NCI-H2196 treated with DMSO at 0.1 percent for 48 hours (cell line): Measurements from ENCODE around the gene MOBP.
"Not testable (repeated sequence)": the region's sequence is repeated elsewhere in the genome, so short reads cannot be mapped to it uniquely, and the experiment has no call there.

Experiments used
- DNase-seq: peaks from one replicate; lab custom pipeline; 2025; ENCODE audit not compliant: unreplicated experiment; lab: John Stamatoyannopoulos, UW

The MOBP gene

GRCh38 chr3:39449796-39450195 is 17.7 kb upstream of the MOBP start:
- DNase-seq: no peak

DNA sequence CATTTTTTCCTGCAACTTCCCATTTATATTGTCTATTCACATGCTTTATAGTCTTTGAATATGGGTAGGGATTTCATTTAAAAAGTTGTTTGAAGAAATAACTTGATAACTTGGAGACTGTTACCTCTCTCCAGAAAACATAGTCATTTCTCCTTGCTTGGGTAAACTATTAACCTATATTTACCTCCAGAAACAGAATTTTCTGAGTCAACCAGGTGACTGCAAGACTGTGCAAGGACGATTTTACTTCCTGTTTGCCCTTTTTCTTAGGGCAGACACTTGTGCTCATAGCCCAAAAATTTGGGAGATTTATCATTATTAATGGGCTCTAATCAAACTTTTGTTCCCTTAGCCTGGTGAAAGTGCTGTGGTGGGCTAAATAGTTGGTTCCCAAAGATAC is 14.3 kb upstream of the MOBP start:
- DNase-seq: no peak

DNA sequence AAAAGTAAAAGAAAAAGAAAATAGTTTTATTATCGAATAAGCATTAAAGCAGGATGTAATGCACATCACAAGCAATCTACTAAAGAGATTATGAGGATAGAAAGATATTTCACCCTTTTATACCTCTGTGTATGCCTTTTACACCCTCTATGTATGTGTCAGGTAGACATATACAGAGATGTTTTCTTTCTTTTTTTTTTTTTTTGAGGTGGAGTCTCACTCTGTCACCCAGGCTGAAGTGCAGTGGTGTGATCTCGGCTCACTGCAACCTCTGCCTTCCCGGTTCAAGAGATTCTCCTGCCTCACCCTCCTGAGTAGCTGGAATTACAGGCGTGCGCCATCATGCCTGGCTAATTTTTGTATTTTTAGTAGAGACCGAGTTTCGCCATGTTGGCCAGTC is 13.6 kb upstream of the MOBP start:
- not testable (repeated sequence) for DNase-seq

DNA sequence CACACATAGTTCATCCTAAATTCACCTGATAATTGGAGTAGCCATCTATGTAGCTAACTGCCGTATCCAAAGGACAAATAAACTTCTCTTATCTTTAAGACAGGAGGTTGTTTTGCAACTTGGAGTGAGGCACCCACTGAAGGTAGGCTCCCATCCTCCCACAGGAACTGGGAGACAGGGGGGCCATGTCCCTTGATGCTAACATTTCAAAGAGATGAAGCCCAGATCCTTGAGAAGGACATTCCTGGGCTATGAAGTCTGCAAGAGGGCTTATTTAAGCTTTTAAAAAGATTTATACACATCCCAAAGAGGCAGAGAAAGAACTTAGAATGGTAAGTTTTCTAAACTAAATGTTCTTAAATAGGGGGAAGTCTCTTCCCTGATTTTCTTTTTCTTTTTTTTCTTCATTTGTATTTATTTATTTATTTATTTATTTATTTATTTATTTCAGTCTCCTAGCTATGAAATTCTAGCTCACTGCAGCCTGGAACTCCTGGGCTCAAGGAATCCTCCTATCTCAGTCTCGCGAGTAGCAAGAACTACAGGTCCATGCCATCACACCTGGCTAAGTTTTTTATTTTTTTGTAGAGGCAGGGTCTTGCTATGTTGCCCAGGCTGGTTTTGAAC is 12.8 kb upstream of the MOBP start:
- DNase-seq: no peak

DNA sequence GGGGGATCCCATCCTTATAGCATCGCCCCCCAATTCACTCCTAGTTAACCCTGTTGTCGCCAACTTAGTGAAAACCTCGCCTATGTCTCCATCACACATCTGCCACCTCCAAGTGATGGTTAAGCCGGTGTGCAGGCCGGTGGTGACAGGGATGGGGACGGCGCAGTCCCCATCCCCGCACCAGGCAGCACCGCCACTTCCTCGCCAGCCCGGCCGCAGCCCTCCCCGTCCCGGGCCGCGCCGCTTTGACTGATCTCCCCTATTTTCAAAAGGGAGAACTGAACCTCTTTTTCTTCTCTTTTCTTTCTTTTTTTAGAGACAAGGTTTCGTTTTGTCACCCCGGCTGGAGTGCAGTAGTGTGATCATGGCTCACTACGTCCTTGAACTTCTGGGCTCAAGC is 11.3 kb upstream of the MOBP start:
- DNase-seq: no peak

DNA sequence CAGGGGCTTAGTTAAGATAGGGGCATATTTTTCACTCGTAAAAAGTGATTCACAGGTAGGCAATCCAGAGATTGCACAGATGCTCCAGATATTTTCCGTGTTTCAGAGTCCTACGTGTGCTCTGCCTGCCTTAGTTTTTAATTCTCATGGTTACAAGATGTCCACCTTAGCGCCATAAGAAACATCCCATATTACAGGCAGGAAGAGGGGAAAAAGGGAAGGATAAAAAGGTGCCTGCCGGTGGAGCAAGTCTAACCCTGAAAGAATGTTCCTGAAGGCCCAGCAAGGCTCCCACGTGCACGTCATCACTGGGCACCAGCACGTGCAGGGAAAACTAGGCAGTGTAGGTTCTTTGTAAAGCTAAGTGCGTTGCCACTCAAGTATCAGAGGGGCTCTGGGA is 10.1 kb upstream of the MOBP start:
- DNase-seq: no peak

DNA sequence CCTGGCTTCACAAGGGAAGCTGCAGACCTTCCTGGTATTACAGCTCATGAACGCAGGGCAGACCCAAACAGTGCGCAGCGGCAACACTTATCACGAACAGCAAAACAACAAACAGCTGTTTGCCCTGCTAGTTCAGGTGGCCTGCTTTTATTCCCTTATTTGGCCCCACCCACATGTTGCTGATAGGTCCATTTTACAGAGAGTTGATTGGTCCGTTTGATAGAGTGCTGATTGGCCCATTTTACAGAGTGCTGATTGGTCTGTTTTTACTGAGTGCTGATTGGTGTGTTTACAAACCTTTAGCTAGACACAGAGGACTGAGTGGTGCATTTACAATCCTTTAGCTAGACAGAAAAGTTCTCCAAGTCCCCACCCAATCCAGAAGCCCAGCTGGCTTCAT is 8.9 kb upstream of the MOBP start:
- not testable (repeated sequence) for DNase-seq

- DNase-seq: no peak
Observed at GRCh38 chr3:39460677-39461076, 6.8 kb upstream of the MOBP start.

DNA sequence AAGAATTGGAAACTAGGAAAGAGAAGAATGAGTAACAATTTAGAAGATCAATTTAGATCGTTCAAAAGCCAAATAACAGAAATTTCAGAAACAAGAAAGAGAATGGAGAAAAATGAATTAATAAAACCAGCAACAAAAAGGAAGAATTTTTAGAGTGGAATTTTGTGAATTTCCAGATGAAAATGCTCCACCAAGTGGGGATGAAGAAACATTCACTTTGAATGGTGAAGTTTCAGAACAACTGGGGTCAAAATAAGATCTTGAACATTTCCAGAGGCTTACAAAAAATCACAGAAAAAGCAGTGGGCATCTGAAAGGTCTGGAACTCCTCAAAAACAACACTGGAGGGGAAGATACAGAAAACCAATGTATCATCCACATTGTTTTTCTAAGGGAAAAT is 4.2 kb upstream of the MOBP start:
- DNase-seq: no peak

- DNase-seq: no peak
Observed at GRCh38 chr3:39466988-39467387, 492 bp upstream of the MOBP start.

DNA sequence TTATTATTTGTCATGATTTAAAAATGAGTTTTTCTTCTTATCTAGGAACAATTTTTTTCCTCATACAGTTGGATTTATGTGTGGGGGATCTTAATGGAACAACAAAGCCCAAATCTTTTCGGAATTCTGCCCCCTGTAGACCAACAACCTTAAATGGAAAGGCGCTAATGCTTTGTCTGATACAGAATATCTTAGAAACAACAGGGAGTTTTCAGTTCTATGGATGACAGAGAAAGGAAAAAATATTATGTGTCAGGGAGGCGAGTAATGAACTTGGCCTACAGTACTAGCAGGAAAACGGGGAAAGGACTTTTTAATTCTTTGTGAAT is 592 bp downstream of the MOBP start:
- no peak for DNase-seq

GRCh38 chr3:39469258-39469657 is 1.8 kb downstream of the MOBP start:
- no peak for DNase-seq

DNA sequence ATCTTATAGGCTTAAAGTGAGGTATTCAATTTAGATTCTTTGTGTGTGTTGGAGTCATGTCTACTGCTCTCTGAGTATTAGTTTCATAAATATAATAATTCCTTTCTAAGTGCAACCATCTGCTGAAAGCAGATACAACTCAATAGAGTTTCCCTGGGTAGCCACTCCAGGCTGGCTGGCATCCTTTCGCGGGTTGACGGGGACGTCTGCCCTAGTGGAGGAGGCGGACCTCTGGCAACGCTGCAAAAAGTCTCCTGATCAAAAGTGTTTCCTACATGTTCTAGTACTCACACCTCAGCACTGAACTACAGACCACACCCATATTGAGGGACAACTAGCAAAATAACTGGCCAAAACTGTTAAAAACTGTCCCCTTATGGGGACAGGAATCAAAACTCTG is 2.5 kb downstream of the MOBP start:
- DNase-seq: no peak

GRCh38 chr3:39471652-39472051 is 4.2 kb downstream of the MOBP start:
- DNase-seq: no peak

DNA sequence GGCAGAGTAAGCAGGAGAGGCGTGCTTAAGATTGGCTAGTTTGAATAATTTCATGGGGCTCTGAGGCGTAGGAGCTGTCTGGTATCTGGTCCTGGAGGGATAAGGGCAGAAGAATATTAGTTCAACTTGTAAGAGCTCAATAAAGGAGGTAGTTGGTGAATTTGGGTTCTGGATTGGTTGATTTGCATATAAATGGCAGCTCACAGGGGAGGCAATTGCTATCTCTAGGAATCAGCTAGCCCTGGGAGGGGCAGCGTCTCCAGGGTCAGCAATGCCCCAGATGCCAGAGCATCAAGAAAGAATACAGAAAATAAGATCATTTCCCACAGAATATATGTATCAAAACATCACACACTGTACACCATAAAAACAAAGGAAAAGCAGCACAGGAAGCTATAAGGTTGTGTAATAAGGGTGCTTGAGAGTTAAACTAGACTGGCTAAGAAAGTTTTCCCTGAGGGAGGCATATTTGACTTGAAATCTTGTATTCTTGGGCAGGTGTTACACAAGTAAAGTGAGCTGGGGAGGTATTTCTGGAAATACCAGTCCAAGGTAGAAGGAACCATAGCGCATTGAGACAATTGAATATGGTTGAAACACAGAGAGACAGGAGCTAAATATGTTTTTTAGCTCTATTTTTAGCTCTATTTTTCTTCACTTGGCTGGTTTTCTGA is 6.1 kb downstream of the MOBP start:
- DNase-seq: no peak

DNA sequence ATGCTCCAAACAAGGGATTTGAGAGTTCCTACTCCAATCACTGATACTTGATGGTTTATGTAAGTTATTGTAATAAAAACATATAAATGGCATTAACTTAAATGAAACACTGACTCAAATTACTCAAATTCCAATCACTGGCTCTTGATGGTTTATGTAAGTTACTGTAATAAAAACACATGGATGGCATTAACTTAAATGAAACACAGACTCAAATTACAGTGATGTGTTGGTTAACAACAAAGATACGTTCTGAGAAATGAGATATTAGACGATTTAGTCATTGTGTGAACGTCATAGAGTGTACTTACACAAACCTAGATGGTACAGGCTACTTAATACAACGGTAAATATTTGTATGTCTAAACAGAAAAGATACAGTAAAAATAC is 6.6 kb downstream of the MOBP start:
- no peak for DNase-seq

GRCh38 chr3:39476783-39477182 is 9.3 kb downstream of the MOBP start:
- DNase-seq: no peak

DNA sequence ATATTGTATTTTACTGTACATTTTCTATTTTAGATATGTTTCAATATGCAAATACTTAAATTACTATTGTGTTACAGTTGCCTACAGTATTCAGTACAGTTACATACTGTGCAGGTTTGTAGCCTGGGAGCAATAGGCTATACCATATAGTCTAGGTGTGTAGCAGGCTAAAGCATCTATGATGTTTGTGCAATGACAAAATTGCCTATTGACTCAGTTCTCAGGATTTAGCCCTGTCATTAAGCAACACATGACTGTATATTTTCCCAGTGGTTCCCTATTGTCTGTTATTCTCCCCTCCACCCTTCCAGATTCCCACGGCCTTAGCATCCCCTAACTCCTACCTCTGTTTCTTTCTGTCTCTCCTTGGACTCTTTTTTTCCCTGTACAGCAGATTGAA is 10.7 kb downstream of the MOBP start:
- DNase-seq: no peak

DNA sequence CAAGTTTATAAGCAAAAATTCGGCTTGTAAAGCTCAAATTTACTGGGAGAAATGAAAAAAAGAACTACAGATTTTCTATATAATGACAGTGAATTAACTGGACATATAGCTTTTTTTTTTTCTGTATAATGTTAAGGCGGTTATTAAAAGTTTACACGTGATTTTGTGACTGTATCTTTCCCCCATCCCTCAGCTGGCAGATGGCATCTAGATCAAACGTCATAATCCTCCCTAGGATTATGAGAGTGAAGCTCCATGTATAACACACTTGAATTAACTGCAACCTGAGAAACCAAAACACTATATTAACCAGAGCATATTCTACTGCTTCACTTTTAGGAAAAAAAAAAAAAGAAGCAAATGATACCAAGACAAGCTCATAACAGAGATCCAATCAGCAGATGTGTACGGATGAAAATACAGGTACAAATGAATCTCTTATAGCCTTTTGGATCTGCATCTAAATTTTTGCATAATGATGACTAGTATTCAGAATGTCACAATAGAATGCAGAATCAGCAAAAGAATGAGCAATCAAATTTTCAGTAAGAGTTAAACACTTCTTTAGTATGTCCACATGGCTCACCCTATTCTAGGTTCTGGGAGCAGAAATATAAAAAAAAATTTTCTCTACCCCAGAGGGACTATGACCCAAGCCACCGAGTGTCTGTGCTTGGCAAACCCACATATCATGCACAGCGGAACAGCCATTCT is 12.4 kb downstream of the MOBP start:
- no peak for DNase-seq

- no peak for DNase-seq
Observed at GRCh38 chr3:39485547-39485946, 18.1 kb downstream of the MOBP start.

- no peak for DNase-seq
Observed at GRCh38 chr3:39491014-39491413, 23.5 kb downstream of the MOBP start.

GRCh38 chr3:39491733-39492350 is 24.4 kb downstream of the MOBP start:
- no peak for DNase-seq
